Stimulated activated CD4-positive, alpha-beta T cell treated with anti-CD3 and anti-CD28 coated beads, Interleukin-2, amount 100 ng/mL, for 24 hours (primary cell): ENCODE results near the gene GPATCH4.
"Not testable (repeated sequence)": the region's sequence is repeated elsewhere in the genome, so short reads cannot be mapped to it uniquely, and the experiment has no call there.

ENCODE experiments used
- DNase-seq, 2 donors: peaks; one replicate each; pipeline ENCODE4 v3.0.0-alpha.2; 2020

Gene GPATCH4

GRCh38 chr1:156572663-156573018 lies 28.6 kb downstream of the GPATCH4 start:
- DNase-seq: no peak

DNA sequence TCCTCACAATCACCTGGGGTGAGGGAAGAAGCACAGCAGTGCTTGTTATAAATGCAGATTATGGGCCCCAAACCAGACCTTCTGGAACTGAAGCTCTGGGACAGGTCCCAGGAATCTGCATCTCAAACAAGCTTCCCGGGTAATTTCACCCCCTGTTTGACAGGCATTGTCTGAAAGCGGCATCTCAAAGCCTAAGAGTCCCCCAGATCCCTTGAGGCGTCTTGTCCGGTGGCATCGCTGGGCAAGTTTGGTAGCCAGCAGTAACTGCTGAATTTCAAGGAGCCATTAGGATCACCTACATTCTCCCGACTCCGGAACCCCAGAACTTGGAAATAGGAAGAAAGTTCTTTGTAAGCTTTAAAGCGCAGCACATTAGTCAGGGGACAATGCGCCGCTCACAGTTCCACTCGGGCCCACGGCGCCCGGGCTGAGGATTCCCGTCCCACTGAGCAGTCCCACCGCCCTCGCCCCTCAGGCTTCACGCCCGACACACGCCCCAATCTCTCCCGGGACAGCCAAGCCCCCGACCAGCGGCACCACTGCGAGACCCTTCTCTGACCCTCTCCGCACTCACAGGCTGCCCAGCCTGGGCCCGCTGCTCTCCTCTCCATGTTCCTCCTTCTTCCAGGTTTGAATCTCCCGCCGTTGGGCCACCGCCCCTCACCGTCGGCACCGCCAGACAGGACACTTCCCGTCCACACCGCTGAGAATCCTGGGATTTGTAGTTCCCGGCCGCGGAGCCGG lies 29.2 kb downstream of the GPATCH4 start, which contains the start of gene IQGAP3:
Gene IQGAP3, minus strand, starts transcription at position 647 of the 744 bp plus-strand sequence. Its CDS starts 36 bp downstream, at position 611.
- peak; percentile 77 to 78 for DNase-seq

- DNase-seq: no peak
Measured at GRCh38 chr1:156571261-156571852, 29.9 kb downstream of the GPATCH4 start.

- DNase-seq: no peak
Measured at GRCh38 chr1:156566436-156566835, 34.8 kb downstream of the GPATCH4 start.

DNA sequence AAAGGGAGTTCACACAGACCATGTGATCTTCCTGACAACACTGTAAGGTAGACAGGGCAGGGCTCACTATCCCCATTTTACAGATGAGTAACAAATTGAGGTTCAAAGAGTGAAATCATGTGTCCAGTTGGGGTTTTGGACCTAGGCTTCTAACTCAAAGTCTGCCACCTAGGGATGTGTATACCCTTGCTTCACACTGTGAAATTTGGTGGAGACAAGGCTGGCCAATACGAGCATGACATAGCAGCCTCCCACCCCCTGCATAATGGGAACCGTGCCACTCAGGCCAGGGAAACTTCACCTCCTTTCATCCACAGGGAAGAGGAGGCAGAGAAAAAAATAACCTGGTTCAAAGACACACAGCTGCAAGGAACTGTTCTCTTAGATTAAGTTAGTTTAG lies 35.8 kb downstream of the GPATCH4 start:
- no peak for DNase-seq

- DNase-seq: no peak
Measured at GRCh38 chr1:156560585-156561163, 40.6 kb downstream of the GPATCH4 start.

DNA sequence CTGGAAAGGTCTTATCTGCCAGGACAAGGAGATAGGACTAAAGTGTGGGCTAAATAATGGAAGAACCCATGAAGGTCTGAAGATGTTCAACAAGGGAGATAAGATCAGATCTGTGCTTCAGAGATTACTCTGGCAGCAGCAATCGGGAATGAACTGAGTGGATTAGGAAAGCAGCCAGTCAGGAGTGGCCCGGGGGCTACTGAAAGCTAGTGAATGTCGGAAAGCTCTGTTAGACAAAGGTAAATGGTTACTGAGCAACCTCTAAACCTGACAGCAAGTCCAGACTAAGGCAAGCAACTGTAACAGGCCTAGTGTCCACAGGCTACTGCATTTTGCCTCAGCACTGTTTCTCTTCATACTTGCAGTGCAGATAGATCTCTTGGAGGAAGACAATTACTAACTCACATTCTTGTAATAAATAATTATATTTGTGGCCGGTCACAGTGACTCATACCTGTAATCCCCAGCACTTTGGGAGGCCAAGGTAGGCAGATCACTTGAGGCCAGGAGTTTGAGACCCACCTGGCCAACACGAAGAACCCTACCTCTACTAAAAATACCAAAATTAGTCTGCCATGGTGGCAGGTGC lies 41.4 kb downstream of the GPATCH4 start:
- DNase-seq: no peak

DNA sequence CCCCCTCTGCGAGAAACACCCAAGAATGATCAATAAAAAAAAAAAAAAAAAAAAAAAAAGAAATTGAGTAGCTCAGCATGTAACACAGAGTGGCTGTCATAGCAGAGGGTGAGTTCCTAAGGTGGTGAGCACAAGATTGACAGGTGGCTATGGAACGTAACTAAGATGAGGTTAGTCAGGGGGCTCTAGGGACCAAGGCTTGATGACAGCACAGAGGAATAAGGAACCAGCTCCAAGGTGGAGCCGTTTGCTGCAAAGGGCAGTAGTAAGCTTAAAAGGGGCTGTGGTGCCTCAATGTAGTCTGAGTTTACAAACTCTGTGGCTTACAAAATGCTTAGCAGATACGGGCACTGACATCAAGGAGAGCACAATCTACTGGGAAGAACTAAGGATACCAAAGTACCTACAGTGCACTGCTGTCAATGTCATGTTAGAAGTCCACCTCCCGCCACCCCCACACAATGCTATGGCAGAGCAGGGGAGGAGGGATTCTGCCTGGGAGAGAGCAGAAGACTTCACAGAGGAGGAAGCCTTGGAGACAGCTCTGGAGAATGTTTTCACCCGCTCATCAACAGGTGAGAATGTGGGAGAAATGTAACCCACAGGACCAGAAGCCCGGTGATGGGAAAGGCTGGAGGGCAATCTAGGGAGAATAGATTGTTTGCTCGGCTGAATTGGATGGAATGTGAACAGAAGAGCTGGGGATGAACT lies 42.0 kb downstream of the GPATCH4 start:
- DNase-seq: no peak

DNA sequence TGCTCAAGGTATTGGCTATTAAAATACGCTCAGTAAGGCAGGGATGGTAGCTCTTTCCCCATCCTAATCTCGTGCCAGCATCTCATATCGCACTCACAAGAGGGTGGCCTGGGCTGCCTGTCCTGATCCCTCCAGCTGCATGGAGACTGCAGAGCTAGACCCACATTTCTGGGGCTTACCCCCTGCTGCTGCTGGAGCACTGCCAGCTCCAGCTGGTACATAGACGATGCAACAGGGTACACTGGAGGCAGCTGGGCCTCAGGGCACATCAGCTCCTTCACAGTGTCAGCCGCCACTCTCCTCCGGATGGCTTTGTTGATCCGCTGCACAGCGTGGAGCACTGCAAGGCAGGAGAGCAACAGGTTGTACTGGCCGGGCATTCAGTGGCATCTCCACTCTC lies 44.9 kb downstream of the GPATCH4 start:
- DNase-seq: no peak

- no peak for DNase-seq
Measured at GRCh38 chr1:156555715-156556114, 45.6 kb downstream of the GPATCH4 start.

DNA sequence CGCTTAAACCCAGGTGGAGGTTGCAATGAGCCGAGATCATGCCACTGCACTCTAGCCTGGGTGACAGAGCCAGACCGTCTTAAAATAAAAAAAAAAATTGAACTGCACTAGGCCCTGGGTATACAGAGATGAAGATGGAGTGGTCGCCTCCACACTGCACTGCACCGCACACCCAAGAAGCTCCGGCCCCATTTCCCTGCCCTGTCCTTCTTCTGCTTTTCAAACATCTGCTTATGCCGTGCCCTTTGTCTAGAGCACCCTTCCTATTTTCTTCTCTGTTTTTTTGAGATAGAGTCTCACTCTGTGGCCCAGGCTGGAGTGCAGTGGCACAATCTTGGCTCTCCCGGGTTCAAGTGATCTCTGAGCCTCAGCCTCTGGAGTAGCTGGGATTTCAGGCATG lies 46.3 kb downstream of the GPATCH4 start:
- no peak for DNase-seq

DNA sequence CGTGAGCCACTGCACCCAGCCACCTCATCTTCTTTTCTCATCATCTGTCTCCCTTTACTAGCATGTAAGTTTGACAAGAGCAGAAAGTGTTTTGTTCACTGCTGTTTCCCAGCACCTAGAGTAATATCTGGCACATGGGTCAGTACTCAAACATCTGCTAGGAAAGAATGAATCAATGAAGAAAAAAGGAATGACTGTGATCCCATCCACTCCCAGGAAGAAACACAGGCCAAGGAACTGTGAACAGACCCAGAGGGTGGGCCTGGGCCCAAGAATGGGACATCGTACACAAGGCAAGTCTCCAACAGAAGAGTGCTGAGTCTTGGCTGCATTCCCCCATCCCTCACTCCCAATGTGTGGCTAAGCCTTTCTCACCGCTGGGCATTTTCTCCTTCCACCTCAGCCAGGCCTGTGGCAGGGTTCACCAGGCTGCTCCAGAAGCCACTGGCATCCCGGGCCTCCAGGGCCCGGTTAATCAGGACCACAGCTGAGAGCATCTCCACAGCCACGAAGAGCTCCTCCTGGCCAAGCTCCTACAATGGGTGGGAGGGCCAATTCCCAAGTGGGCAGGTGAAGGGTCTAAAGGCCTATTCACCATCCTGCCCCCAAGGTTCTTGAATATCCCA lies 47.3 kb downstream of the GPATCH4 start:
- DNase-seq: no peak

GRCh38 chr1:156552937-156553336 lies 48.3 kb downstream of the GPATCH4 start:
- not testable (repeated sequence) for DNase-seq

GRCh38 chr1:156552518-156552917 lies 48.8 kb downstream of the GPATCH4 start:
- DNase-seq: no peak

GRCh38 chr1:156551869-156552268 lies 49.4 kb downstream of the GPATCH4 start:
- no peak for DNase-seq

DNA sequence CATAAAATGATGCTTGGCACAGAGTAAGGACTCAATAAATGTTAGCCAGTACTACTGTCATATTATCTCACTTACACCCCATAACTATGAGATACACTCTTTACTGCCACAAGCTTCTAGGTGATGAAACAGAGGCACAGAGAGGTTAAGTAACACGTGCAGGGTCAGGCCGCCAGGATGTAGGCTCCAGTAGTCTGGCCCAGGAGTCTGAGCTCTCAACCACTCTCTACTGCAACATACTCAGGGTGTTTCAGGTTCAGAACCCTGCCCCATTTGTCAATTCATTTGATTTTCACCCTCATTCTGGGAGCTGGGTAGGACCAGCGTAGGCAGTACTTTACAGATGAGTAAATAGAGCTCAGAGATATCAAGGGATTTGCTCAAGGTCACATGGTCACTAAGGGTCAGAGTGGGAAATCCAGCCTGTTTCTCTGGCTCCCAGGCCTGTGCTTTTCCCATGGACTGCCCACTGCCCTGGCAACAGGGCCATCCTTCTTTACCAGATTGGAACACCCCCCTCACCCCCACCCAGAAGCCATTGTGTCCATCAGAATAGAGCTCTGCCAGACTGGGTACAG lies 50.1 kb downstream of the GPATCH4 start:
- DNase-seq: no peak

DNA sequence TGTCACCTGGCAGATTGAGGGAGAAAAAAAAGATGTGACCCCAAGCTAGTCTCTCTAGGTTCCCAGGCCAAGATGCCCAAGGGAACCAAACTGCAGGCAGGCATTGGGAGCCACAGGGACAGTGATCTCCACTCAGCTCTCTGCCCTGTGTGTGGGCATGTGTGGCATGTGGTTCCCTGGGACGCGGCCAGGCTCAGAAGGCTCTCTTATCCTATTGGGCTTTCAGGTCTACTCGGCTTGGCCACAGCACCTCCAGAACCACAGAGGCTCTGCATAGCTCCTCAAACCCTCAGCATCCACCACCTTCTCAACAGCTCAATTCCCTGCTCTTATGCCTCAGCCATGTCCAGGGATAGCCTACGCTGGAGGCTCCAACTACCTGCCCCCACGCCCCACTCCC lies 50.9 kb downstream of the GPATCH4 start:
- no peak for DNase-seq

DNA sequence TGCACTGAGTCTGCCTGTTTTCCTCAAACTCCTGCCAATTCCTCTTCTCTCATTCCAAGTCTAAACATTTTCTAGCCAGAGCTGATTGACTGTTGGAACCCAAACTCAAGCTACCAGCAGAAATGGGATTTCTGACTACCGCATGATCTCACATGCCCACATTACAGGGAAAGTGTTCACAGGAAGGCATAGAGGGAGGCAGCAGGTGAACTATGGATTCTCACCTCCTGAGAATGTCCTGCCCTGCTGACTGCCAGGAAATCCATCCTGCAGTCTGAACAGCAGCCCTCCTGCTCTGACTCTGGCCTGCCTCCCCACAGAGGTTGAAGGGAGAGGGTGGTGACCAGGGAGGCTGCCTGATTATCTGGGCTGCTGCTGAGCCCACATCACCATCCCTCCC lies 51.4 kb downstream of the GPATCH4 start:
- no peak for DNase-seq

GRCh38 chr1:156549390-156549789 lies 51.9 kb downstream of the GPATCH4 start:
- DNase-seq: no peak

DNA sequence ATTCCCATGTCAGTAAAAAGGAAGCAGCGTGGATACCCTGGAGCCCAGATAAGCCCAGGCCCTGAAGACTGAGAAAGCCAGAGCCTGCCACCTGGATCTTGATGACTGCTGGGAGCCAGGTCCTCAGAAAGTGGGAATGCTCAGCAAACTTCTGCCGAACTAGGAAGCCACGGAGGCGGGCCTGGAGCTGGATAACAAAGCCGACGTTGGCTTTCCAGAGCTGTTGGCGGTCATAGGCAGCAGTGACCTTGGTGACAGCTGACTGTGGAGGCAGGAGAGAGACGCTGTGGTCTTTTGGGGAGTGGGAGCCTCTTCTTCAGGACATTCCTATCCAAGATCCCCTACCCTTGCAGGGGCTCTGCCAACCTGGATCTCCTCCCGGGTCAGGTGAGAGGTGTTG lies 53.3 kb downstream of the GPATCH4 start:
- no peak for DNase-seq

GRCh38 chr1:156547434-156547833 lies 53.8 kb downstream of the GPATCH4 start:
- DNase-seq: no peak

DNA sequence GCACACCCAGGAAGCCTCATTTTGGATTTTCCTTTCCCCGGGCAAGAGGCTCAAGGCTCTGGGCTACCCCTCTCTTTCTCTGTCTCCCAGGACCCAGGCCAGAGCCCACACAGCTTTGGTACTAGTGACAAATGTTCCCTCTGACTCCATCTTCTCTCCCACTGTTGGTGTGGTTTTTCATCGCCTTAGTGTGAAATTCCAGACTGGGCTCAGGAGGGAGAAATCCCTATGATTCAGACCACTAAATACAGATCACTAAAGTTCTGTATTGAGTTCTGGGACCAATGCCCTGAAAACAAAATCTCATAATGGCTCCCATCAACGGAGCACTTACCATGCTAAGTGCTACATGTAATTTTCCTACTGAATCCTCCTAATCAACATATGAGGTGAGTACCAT lies 55.0 kb downstream of the GPATCH4 start:
- no peak for DNase-seq
